Cardiac muscle cell (in vitro differentiated cells and primary cell): ENCODE results near the gene DLK1. TPM values are rescaled to one million over a fixed set of nuclear protein-coding genes. Genes with fewer than 3 reads are reported as not detected.

Experiments used
- DNase-seq, 2 donors: peaks; one replicate each; pipeline versions ENCODE4 v3.0.0 to v3.0.0-alpha.2; 2010 to 2017; ENCODE audit warnings: low read depth in 1 of 2, low spot score in 1 of 2
- H3K27ac ChIP-seq: fragments of 200-600 bp; sonication (generic); 2 replicates; pipeline ENCODE4 v1.5.1; 2016
- H3K27me3 ChIP-seq: fragments of 200-600 bp; sonication (generic); 2 replicates; pipeline ENCODE4 v1.6.0; 2016; ENCODE audit warnings: control low read depth
- H3K36me3 ChIP-seq: fragments of 200-600 bp; sonication (generic); 2 replicates; pipeline ENCODE4 v1.5.1; 2016; ENCODE audit warnings: control low read depth
- H3K4me1 ChIP-seq: fragments of 200-600 bp; sonication (generic); 2 replicates; pipeline ENCODE4 v1.8.1; 2017; ENCODE audit warnings: low read depth, mild to moderate bottlenecking, mixed run types
- H3K4me3 ChIP-seq: fragments of 200-600 bp; sonication (generic); 2 replicates; pipeline ENCODE4 v1.5.1; 2016; ENCODE audit warnings: mild to moderate bottlenecking
- H3K9me3 ChIP-seq: fragments of 200-600 bp; sonication (generic); 2 replicates; pipeline ENCODE4 v1.5.1; 2017; ENCODE audit warnings: low read depth, mild to moderate bottlenecking, control low read depth
- CTCF ChIP-seq: IDR thresholded peaks from 2 replicates; pipeline ENCODE4 v1.5.1; 2012; ENCODE audit warnings: low read depth, mild to moderate bottlenecking, low read length
- polyA plus RNA-seq: library from polyadenylated mRNA; unstranded; fragments of >200 nt; fragmentation: Nextera tagmentation; extraction: Ambion mirVana; gene quantifications from 2 replicates; pipeline ENCODE4 v1.2.1, GENCODE V29; 2016
- total RNA-seq: library from RNA; depleted of rRNA; stranded (reverse); fragments of >200 nt; gene quantifications from 2 replicates; pipeline ENCODE4 v1.2.3, GENCODE V29; 2016

DLK1 gene
- total and polyA plus RNA-seq, 2 experiments from 2014 or later = 24.0 to 64.1 TPM

GRCh38 chr14:100782516-100783320 is 56.0 kb downstream of the DLK1 start:
- H3K4me1 ChIP-seq = no peaks in the 10 kb centered on the region
- DNase-seq = no peak
- H3K36me3 ChIP-seq = no peaks in the 10 kb centered on the region
- no peaks in the 10 kb centered on the region for H3K27me3 ChIP-seq
- no peaks in the 10 kb centered on the region for H3K9me3 ChIP-seq
- no peak overlapping the region for H3K4me3 ChIP-seq
- no peak for TF ChIP-seq CTCF
- H3K27ac ChIP-seq = no peak overlapping the region

DNA sequence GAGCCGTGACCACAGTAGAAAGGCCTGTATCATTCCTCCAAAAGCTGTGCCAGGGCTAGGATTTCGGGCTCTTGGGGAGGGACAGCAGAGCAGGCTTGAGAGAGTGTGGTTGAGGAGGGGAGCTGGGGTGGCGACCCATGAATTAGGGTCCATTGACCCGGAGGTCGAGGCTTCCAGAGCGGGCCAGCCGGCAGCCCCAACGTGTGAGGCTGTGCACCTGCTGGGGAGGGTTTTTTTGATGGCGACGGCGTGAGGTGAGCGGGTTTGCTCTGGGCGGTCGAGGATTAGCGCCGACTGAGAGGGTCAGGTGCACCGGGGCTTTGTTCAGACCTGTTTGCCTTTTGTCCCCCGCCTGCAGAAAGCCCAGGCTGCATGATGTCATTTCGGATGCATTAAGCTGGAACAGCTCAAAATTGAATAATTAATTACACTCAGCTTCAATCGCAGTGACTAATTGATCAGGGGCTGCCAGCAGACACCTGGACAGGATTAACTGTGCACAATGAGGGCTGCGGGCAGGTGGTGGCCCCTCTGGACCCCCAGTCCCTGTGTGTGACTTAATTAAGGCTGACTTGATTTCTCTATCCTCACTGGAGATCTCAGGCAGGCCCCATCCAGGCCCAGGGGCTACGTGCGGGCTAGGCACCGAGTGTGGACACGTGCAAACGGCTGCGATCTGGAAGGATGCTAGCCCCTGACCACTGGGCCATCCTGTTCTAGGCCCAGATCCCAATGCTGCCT is 57.1 kb downstream of the DLK1 start:
- H3K9me3 ChIP-seq = no peaks in the 10 kb centered on the region
- H3K27ac ChIP-seq = no peak overlapping the region
- no peak for DNase-seq
- H3K4me3 ChIP-seq = no peak overlapping the region
- no peak for TF ChIP-seq CTCF
- no peaks in the 10 kb centered on the region for H3K36me3 ChIP-seq
- no peaks in the 10 kb centered on the region for H3K4me1 ChIP-seq
- H3K27me3 ChIP-seq = no peaks in the 10 kb centered on the region

- Histone ChIP-seq H3K9me3 (no peaks in the 10 kb centered on the region), H3K27me3 (no peaks in the 10 kb centered on the region), H3K36me3 (no peaks in the 10 kb centered on the region), H3K27ac (no peak overlapping the region), H3K4me3 (no peak overlapping the region), H3K4me1 (no peaks in the 10 kb centered on the region)
- DNase-seq = no peak
- TF ChIP-seq CTCF = no peak
Measured at GRCh38 chr14:100784523-100785337, 58.0 kb downstream of the DLK1 start.

DNA sequence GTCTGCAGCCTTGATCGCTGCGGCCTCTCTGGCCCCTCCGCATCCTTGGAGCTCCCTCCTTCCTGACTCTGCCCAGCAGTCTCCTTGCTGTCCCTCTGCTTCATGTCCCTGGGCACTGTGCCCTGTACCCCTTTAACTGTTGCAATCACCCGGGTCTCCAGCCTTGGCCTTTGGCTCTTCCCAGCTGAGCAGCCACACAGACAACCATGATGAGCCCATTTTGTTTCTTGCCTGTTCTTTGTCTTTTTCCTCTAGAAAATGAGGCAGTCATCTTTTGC is 58.6 kb downstream of the DLK1 start:
- TF ChIP-seq CTCF = no peak
- H3K36me3 ChIP-seq = no peaks in the 10 kb centered on the region
- H3K4me1 ChIP-seq = no peaks in the 10 kb centered on the region
- H3K9me3 ChIP-seq = no peaks in the 10 kb centered on the region
- no peaks in the 10 kb centered on the region for H3K27me3 ChIP-seq
- H3K4me3 ChIP-seq = no peak overlapping the region
- no peak for DNase-seq
- no peak overlapping the region for H3K27ac ChIP-seq

GRCh38 chr14:100785626-100786025 is 58.9 kb downstream of the DLK1 start:
- H3K4me1 ChIP-seq = peaks cover 2% of the 10 kb centered on the region
- H3K9me3 ChIP-seq = no peaks in the 10 kb centered on the region

More at GRCh38 chr14:100785626-100786025, 58.9 kb downstream of the DLK1 start:
- Histone ChIP-seq H3K27ac (no peak overlapping the region), H3K36me3 (no peaks in the 10 kb centered on the region), H3K27me3 (no peaks in the 10 kb centered on the region), H3K4me3 (no peak overlapping the region)
- DNase-seq = no peak
- TF ChIP-seq CTCF = no peak
